IPS DF 19.7 (cell line): ENCODE measurements around the gene ACTR6.
"Not testable (repeated sequence)": the region's sequence is repeated elsewhere in the genome, so short reads cannot be mapped to it uniquely, and the experiment has no call there.

Experiments
- DNase-seq: peaks from one replicate; pipeline ENCODE4 v3.0.0-alpha.2; 2013; ENCODE audit warnings: low read depth, low spot score

ACTR6 gene

DNA sequence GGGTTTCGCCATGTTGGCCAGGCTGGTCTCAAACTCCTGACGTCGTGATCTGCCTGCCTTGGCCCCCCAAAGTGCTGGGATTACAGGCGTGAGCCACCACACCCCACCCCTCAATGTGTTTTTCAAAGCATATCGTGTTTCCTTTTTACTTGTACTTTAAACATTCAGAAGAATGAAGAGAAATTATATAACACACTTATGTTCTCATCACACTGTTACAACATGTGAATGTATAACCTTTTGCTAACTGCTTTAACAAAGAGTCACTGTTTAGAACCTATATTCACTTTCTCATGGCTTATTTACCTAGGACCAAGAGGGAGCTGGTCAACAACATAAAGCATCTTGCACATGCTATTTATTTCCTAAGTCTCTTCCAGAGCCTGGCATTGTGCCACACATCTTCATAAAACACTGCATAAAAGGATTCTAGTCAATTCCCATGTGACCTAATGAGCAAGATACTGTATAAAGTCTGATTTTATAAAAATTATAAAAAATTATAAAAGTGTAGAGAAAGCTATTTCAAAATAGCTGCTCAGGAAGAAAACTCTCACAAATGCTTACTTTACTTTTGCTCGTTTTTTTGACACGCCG, 16.0 kb upstream of the ACTR6 start:
- no peak for DNase-seq

DNA sequence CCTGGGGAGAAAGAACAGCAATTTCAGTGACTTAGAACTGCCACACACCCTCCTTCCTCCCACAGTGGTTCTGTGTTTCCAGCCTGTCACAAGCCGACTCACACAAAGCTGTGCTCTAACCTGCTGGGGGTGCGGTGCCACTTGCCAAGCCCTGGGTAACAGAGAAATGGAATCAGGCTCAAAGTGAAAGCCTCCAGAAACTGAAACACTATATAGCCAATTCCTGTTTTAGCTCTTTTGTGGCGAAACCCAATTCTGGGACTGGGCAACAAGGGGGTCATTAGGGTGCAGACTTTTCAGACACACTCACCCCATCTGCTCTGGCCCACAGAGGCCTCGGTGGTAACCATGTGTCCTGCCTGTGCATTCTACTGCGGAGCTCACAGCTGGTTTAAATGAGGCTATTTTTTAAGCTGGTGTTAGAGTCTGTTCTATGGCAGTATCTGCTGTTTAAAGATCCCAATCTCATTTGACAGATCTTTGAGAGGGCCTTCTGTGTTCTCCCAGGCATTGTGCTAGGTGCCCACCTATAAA, 15.2 kb upstream of the ACTR6 start:
- no peak for DNase-seq

- DNase-seq: no peak
Measured at GRCh38 chr12:100186071-100186470, 14.5 kb upstream of the ACTR6 start.

DNA sequence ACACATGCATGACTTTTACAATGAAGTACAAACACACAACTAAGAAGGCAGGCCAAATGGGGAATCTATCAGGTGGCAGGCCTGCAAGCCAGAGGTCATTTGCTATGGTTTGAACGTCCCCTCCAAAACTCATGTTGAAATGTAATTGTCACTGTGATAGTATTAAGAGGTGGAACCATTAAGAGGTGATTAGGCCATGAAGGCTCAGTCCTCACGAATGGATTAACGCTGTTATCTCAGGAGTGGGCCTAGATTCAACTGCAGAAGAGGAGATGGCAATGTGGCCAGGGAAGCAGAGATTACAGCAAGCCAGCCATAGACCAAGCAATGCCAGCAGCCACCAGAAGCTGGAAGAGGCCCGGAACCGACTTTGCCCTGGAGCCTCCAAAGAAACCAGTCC, 13.5 kb upstream of the ACTR6 start:
- no peak for DNase-seq

GRCh38 chr12:100187857-100188519, 12.6 kb upstream of the ACTR6 start:
- DNase-seq: no peak

DNA sequence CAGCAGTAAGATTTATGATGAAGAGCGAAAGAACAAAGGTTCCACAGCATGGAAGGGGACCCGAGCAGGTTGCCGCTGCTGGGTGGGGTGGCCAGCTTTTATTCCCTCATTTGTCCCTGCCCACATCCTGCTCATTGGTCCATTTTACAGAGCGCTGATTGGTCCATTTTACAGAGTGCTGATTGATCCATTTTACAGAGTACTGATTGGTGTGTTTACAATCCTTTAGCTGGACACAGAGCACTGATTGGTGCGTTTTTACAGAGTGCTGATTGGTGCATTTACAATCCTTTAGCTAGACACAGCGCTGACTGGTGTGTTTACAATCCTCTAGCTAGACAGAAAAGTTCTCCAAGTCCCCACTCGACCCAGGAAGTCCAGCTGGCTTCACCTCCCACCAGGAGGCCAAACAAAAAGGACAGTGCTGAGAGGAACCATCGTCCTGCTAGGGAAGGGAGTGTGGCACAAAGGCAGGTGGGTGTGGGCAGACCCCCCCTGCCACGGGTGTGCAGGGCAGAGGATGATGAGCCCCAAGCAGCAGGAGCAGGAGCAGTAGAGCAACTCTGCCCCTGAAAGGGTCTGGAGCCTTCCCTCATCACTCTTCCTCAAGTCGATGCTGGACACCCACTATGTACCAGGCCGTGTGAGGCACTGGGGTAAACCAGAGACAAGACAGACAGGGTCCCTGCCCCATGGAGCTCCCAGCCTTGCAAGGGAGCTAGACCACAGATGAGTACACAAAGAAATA, 11.6 kb upstream of the ACTR6 start:
- DNase-seq: not testable (repeated sequence)

- DNase-seq: no peak
Measured at GRCh38 chr12:100189636-100190394, 10.8 kb upstream of the ACTR6 start.

GRCh38 chr12:100193085-100193484, 7.5 kb upstream of the ACTR6 start:
- no peak for DNase-seq

DNA sequence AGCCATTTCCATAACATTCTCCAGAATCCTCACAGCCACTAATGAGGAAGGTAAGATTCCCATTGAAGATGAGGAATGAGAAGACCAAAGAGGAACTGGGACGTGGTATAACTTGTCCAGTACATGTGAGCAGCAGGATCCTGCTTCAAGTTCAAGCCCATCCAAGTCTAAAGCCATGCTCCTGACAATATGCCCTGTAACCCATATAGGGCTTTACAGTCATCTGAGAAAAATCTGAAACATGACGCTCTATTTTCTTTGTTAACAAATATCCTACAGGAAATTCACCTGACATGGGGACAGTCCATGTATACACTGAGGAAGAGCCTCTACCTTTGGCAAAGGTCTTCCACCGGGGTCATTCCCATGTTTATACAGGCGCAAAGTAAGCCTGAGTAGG, 3.1 kb upstream of the ACTR6 start:
- DNase-seq: no peak

GRCh38 chr12:100199023-100199346, 1.6 kb upstream of the ACTR6 start:
- no peak for DNase-seq

- no peak for DNase-seq
Measured at GRCh38 chr12:100199347-100200149, 1.1 kb upstream of the ACTR6 start.

DNA sequence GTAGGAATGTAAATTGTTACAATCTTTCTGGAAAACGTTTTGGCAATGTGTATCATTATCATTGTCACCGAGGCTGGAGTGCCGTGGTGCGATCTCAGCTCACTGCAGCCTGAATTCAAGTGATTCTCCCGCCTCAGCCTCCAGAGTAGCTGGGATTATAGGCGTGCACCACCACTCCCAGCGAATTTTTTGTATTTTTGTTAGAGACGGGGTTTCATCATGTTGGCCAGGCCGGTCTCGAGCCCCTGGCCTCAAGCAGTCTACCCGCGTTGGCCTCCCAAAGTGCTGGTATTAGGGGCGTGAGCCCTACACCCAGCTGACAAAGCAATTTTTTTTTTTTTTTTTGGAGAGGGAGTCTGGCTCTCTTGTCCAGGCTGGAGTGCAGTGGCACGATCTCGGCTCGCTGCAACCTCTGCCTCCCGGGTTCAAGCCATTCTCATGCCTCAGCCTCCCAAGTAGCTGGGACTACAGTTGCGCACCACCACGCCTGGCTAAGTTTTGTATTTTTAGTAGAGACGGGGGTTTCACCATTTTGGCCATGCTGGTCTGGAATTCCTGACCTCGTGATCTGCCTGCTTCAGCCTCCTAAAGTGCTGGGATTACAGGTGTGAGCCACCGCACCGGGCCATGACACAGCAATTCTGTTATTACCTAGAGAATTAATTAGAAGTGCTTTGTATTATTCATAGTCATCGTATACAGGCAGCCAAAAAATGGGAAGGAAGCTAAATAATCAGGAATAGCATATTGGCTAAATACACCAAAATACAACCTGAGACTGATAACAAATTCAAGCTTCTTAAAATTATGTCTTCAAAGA, 1.2 kb downstream of the ACTR6 start:
- no peak for DNase-seq

DNA sequence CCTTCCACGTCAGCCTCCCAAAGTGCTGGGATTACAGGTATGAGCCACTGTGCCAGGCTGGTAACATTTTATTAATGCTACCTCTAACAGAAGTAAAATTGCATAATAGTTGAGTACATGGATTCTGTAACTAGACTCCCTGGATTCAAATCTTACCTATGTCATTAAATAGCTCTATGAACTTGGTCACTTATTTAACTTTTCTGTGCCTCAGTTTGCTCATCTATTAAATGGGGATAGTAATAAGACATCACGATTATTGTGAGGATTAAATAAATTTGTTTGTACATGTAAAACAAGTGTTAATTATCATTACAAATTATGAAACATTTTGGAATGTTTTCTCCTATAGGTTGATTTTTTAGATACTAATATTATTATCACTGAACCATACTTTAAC, 6.7 kb downstream of the ACTR6 start:
- DNase-seq: no peak

GRCh38 chr12:100208834-100209233, 8.2 kb downstream of the ACTR6 start:
- no peak for DNase-seq

- no peak for DNase-seq
Measured at GRCh38 chr12:100211698-100212097, 11.1 kb downstream of the ACTR6 start.

GRCh38 chr12:100213016-100213891, 12.6 kb downstream of the ACTR6 start:
- DNase-seq: no peak

DNA sequence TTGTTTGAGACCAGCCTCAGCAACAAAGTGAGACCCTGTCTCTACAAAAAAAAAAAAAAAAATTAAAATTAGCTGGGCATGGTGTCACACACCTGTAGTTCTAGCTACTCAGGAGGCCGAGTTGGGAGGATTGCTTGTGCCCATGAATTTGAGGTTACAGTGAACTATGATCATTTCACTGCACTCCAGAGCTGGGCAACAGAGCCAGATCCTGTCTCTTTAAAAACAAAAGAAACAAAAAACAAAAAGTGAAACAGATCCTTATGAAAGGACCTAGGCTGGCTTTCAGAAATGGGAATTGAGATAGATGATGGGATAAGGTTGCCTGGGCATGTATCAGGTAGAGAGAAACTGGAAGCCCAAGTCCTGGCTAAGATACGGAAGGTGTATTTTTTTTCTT, 13.9 kb downstream of the ACTR6 start:
- DNase-seq: no peak

DNA sequence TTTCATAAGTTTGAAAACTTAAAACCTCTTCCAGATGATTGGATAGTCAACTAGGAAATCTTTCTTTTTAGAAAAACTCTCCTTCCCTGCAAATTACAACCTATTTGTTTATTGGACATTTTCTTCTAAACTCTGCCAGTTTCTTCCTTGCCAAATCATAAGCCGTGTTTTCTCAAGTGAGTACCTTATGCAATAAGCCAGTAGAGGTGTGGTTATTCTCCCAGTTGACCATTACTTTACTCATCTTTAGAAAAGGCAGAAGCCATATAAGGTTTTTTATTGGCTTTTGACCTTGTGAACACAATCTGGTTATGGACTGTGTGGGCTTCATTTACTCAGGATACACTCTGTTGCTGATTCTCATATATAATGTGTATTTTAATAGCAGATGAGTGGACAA, 14.6 kb downstream of the ACTR6 start:
- no peak for DNase-seq

DNA sequence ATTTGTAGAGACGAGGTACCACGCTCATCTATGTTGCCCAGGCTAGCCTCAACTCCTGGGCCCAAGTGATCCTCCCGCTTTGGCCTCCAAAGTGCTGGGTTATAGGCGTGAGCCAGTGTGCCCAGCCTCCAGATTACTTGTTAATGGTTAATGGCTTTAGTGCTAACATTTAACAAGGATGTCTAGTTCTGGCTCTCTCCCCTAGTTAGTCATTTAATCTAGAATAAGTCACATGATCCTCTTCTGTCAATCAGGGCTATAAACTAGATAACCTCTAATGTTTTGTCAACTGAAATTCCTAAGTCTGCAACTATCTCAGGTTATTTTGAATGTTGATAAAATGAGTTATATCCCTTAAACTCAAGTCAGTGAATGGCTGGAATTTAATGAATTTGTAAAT, 15.7 kb downstream of the ACTR6 start:
- no peak for DNase-seq
